HepG2 (cell line): ENCODE data around the gene PPM1G. TPM values are rescaled to one million over a fixed set of nuclear protein-coding genes. Genes with fewer than 3 reads are reported as not detected.

ENCODE experiments used
- DNMT1 ChIP-seq: sonication (generic); formaldehyde crosslinking; IDR thresholded peaks from 2 replicates; pipeline ENCODE4 v1.5.1; 2020; ENCODE audit warnings: mild to moderate bottlenecking, missing genetic modification reagents
- HES4 ChIP-seq: sonication (generic); formaldehyde crosslinking; IDR thresholded peaks from 2 replicates; pipeline ENCODE4 v1.9.0; 2021; ENCODE audit warnings: mild to moderate bottlenecking, missing genetic modification reagents, borderline replicate concordance
- IRF2 ChIP-seq: IDR thresholded peaks from 2 replicates; pipeline ENCODE4 v1.6.1; 2018; ENCODE audit warnings: missing genetic modification reagents, missing compliant biosample characterization
- KLF15 ChIP-seq: sonication (generic); formaldehyde crosslinking; IDR thresholded peaks from 2 replicates; pipeline ENCODE4 v1.8.1; 2023; ENCODE audit warnings: borderline replicate concordance, mild to moderate bottlenecking, inconsistent platforms, missing genetic modification reagents, mixed read lengths
- NR2C2 ChIP-seq: sonication (generic); formaldehyde crosslinking; IDR thresholded peaks from 2 replicates; pipeline ENCODE4 v1.4.0; 2020; ENCODE audit warnings: missing genetic modification reagents, mild to moderate bottlenecking, moderate library complexity, borderline replicate concordance
- RERE ChIP-seq: IDR thresholded peaks from 2 replicates; pipeline ENCODE4 v1.6.1; 2016; ENCODE audit warnings: low read depth, missing genetic modification reagents, missing compliant biosample characterization
- REXO4 ChIP-seq: sonication (generic); formaldehyde crosslinking; IDR thresholded peaks from 2 replicates; pipeline ENCODE4 v1.8.0; 2022; ENCODE audit warnings: missing genetic modification reagents, mild to moderate bottlenecking, borderline replicate concordance
- ZFP36 ChIP-seq: fragments of 150-350 bp; IDR thresholded peaks from 2 replicates; pipeline ENCODE4 v1.6.1; 2018; ENCODE audit warnings: borderline replicate concordance, low read length, low read depth; ENCODE audit not compliant: partially characterized antibody
- ZFP37 ChIP-seq: sonication (generic); formaldehyde crosslinking; IDR thresholded peaks from 2 replicates; pipeline ENCODE4 v1.4.0; 2020; ENCODE audit warnings: missing genetic modification reagents, borderline replicate concordance
- ZNF138 ChIP-seq: sonication (generic); formaldehyde crosslinking; IDR thresholded peaks from 2 replicates; pipeline ENCODE4 v1.5.0; 2020; ENCODE audit warnings: mild to moderate bottlenecking, low read depth, missing genetic modification reagents
- ZNF225 ChIP-seq: sonication (generic); formaldehyde crosslinking; IDR thresholded peaks from 2 replicates; pipeline ENCODE4 v1.4.0; 2020; ENCODE audit warnings: mild to moderate bottlenecking, missing genetic modification reagents
- ZNF639 ChIP-seq: conservative IDR thresholded peaks from 2 replicates; pipeline ENCODE4 v1.6.1; 2018; ENCODE audit warnings: missing genetic modification reagents
- ZNF749 ChIP-seq: sonication (generic); formaldehyde crosslinking; IDR thresholded peaks from 2 replicates; pipeline ENCODE4 v1.8.0; 2022; ENCODE audit warnings: mild to moderate bottlenecking, missing genetic modification reagents, moderate library complexity, borderline replicate concordance
- ZNF776 ChIP-seq: sonication (generic); formaldehyde crosslinking; IDR thresholded peaks from 2 replicates; pipeline ENCODE4 v1.4.0; 2020; ENCODE audit warnings: mild to moderate bottlenecking, missing genetic modification reagents
- polyA plus RNA-seq, 8 experiments: library from polyadenylated mRNA; depleted of rRNA in 3 of 8; stranded (reverse) in 7 of 8; unstranded in 1 of 8; fragments of >200 nt; fragmentation: Illumina TruSeq in 4 of 8; extraction: Trizol in 4 of 8; gene quantifications; 2 replicates each; pipeline versions ENCODE4 v1.2.1 to v1.2.3, GENCODE V29; 2011 to 2016; ENCODE audit warnings: low read depth in 4 of 8, missing spikeins in 1 of 8, mixed read lengths in 1 of 8; ENCODE audit not compliant: insufficient read depth in 1 of 8
- total RNA-seq, 5 experiments: library from RNA; depleted of rRNA; stranded (reverse); fragments of >200 nt; fragmentation: Illumina TruSeq; extraction: Trizol; gene quantifications; 2 replicates each; pipeline ENCODE4 v1.2.3, GENCODE V29; 2016; ENCODE audit warnings: low read depth in 1 of 5
- TF ChIP-seq, protein P1 (sequence below): sonication (generic); formaldehyde crosslinking; IDR thresholded peaks from 2 replicates; pipeline ENCODE4 v1.5.0; 2020; ENCODE audit warnings: missing genetic modification reagents
- TF ChIP-seq, protein P2 (sequence below): sonication (generic); formaldehyde crosslinking; IDR thresholded peaks from 2 replicates; pipeline ENCODE4 v1.5.0; 2020; ENCODE audit warnings: missing genetic modification reagents
- TF ChIP-seq, protein P3 (sequence below): sonication (generic); formaldehyde crosslinking; IDR thresholded peaks from 2 replicates; pipeline ENCODE4 v1.5.0; 2020; ENCODE audit warnings: missing genetic modification reagents

PPM1G gene
- total and polyA plus RNA-seq, 2 of the 13 experiments (the other 11 are each of a cell fraction or from before 2014, with no cell fraction given), result 58.2 to 213 TPM

DNA sequence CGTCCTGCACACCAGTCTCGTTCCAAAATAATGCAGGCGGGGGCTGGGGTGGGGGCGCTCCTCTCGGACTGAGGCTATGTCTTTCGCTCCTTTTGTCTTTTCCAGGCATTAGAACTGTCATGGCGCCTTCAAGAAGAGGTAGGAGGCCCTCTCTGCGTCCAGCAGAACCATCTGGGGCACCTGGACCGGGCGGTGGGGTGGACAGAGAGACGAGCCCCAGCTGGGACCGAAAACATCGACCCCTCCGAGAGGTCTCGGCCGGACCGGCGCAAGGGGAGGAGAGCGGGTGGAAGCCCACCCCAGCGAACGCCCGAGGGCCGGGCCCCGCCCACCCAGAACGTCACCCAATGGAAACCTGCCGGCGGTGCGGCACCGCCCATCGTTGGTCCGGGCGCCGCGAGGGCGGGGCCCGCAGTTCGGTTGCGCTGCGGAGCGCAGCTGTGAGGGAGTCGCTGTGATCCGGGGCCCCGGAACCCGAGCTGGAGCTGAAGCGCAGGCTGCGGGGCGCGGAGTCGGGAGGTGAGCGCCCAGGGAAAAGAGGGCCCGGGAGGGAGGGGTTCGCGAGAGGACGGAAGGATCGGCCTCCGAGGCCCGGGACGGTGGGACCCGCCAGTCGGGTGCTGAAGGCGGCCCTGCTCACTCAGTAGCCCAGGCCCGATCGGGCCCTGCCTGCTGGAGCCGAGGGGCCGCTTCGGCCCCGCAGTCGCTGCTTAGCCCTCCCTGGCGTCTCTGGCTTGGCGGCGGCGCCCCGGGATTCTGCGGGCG, 19.0 kb upstream of the PPM1G start, which contains the start of gene NRBP1 (continued):
- TF ChIP-seq, protein P1, sequence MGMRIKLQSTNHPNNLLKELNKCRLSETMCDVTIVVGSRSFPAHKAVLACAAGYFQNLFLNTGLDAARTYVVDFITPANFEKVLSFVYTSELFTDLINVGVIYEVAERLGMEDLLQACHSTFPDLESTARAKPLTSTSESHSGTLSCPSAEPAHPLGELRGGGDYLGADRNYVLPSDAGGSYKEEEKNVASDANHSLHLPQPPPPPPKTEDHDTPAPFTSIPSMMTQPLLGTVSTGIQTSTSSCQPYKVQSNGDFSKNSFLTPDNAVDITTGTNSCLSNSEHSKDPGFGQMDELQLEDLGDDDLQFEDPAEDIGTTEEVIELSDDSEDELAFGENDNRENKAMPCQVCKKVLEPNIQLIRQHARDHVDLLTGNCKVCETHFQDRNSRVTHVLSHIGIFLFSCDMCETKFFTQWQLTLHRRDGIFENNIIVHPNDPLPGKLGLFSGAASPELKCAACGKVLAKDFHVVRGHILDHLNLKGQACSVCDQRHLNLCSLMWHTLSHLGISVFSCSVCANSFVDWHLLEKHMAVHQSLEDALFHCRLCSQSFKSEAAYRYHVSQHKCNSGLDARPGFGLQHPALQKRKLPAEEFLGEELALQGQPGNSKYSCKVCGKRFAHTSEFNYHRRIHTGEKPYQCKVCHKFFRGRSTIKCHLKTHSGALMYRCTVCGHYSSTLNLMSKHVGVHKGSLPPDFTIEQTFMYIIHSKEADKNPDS (CRISPR knock-in tag), result peak; percentile 87; the same call in 1 of the 2 replicates
- peak; percentile 81; the same call in 1 of the 2 replicates for TF ChIP-seq ZNF776 (CRISPR knock-in tag)
- TF ChIP-seq ZNF225 (CRISPR knock-in tag), result peak; percentile 70
- no peak; the same call in 1 of the 2 replicates for TF ChIP-seq RERE (CRISPR knock-in tag)
- peak; percentile 57 for TF ChIP-seq IRF2 (CRISPR knock-in tag)
- TF ChIP-seq REXO4 (CRISPR knock-in tag), result no peak
- TF ChIP-seq, protein P2, sequence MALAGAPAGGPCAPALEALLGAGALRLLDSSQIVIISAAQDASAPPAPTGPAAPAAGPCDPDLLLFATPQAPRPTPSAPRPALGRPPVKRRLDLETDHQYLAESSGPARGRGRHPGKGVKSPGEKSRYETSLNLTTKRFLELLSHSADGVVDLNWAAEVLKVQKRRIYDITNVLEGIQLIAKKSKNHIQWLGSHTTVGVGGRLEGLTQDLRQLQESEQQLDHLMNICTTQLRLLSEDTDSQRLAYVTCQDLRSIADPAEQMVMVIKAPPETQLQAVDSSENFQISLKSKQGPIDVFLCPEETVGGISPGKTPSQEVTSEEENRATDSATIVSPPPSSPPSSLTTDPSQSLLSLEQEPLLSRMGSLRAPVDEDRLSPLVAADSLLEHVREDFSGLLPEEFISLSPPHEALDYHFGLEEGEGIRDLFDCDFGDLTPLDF (CRISPR knock-in tag), result no peak; the same call in 1 of the 2 replicates
- peak; percentile 78; the same call in 1 of the 2 replicates for TF ChIP-seq ZNF749
- TF ChIP-seq HES4, result peak; percentile 87; the same call in 1 of the 2 replicates
- no peak; the same call in 1 of the 2 replicates for TF ChIP-seq NR2C2 (CRISPR knock-in tag)
- peak; percentile 21; the same call in 1 of the 2 replicates for TF ChIP-seq DNMT1 (CRISPR knock-in tag)
- no peak for TF ChIP-seq ZFP36
- peak; percentile 82 for TF ChIP-seq ZNF639 (CRISPR knock-in tag)
- 0 out of 2 replicates have a peak, but pooled peaks have one; percentile 60 for TF ChIP-seq KLF15 (CRISPR knock-in tag)
- no peak for TF ChIP-seq ZNF138 (CRISPR knock-in tag)
- TF ChIP-seq, protein P3, sequence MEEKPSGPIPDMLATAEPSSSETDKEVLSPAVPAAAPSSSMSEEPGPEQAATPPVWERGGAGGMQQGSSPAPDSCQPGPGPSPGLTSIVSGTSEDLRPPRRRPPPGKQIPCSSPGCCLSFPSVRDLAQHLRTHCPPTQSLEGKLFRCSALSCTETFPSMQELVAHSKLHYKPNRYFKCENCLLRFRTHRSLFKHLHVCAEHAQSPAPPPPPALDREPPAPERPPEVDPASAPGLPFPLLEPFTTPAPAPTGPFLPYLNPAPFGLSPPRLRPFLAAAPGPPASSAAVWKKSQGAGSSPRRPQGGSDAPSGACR (CRISPR knock-in tag), result 0 out of 2 replicates have a peak, but pooled peaks have one; percentile 25
- no peak; the same call in none of the 2 replicates for TF ChIP-seq ZFP37
